ENCODE results near the gene SH3RF3. TPM values are rescaled to one million over a fixed set of nuclear protein-coding genes. Genes with fewer than 3 reads are reported as not detected.

SH3RF3 gene
- total and polyA plus RNA-seq, 5 donors = 5.7 to 8.8 (median 8.1) TPM

- DNase-seq = no peak
- peak; percentile 7 to 72 for ATAC-seq
- Histone ChIP-seq H3K27me3 (ENCODE audit: control insufficient read depth, insufficient read depth) (no peaks in the 10 kb centered on the region), H3K4me3 (ENCODE audit: low read length) (no peak overlapping the region), H3K27ac (ENCODE audit: low read length) (no peak overlapping the region), H3K9me3 (ENCODE audit: control insufficient read depth, low read length) (no peaks in the 10 kb centered on the region), H3K4me1 (ENCODE audit: control insufficient read depth, insufficient read depth, low read length) (peaks cover 4% of the 10 kb centered on the region)
- intact Hi-C loops (cut with DNase I) = no loop called here
- WGBS = 87% methylated on average over 26 of the region's 26 CpGs
Measured at GRCh38 chr2:109275120-109276012, 146.4 kb downstream of the SH3RF3 start.

- 82% methylated on average over 12 of the region's 12 CpGs for WGBS
- Histone ChIP-seq H3K4me3 (ENCODE audit: low read length) (no peak overlapping the region), H3K27ac (ENCODE audit: low read length) (no peak overlapping the region), H3K4me1 (ENCODE audit: control insufficient read depth, insufficient read depth, low read length) (peaks cover 2% of the 10 kb centered on the region), H3K9me3 (ENCODE audit: control insufficient read depth, low read length) (no peaks in the 10 kb centered on the region), H3K27me3 (ENCODE audit: control insufficient read depth, insufficient read depth) (no peaks in the 10 kb centered on the region)
- intact Hi-C loops (cut with DNase I) = no loop called here
- ATAC-seq = no peak
- no peak for DNase-seq
Measured at GRCh38 chr2:109277406-109277805, 148.4 kb downstream of the SH3RF3 start.

- no peak for DNase-seq
- no peak overlapping the region for H3K27ac ChIP-seq (ENCODE audit: low read length)
- peak in 1 of 2 donors; percentile 62 for ATAC-seq
Measured at GRCh38 chr2:109279243-109279860, 150.3 kb downstream of the SH3RF3 start.

GRCh38 chr2:109280804-109281203 is 151.8 kb downstream of the SH3RF3 start:
- no peak overlapping the region for H3K27ac ChIP-seq (ENCODE audit: low read length)
- intact Hi-C loops (cut with DNase I) = no loop called here
- DNase-seq (no peak), ATAC-seq (peak in 1 of 2 donors; percentile 19)
- no peaks in the 10 kb centered on the region for H3K27me3 ChIP-seq (ENCODE audit: control insufficient read depth, insufficient read depth)
- no peaks in the 10 kb centered on the region for H3K9me3 ChIP-seq (ENCODE audit: control insufficient read depth, low read length)
- peaks cover 13% of the 10 kb centered on the region for H3K4me1 ChIP-seq (ENCODE audit: control insufficient read depth, insufficient read depth, low read length)
- WGBS = 85% methylated on average over 7 of the region's 7 CpGs
- no peak overlapping the region for H3K4me3 ChIP-seq (ENCODE audit: low read length)

More at GRCh38 chr2:109279243-109279860, 150.3 kb downstream of the SH3RF3 start:
- Histone ChIP-seq H3K4me3 (ENCODE audit: low read length) (no peak overlapping the region), H3K9me3 (ENCODE audit: control insufficient read depth, low read length) (no peaks in the 10 kb centered on the region), H3K27me3 (ENCODE audit: control insufficient read depth, insufficient read depth) (no peaks in the 10 kb centered on the region), H3K4me1 (ENCODE audit: control insufficient read depth, insufficient read depth, low read length) (peaks cover 2% of the 10 kb centered on the region)
- 62% methylated on average over 15 of the region's 15 CpGs for WGBS
- intact Hi-C loops (cut with DNase I) = no loop called here

- Histone ChIP-seq H3K27me3 (ENCODE audit: control insufficient read depth, insufficient read depth) (no peaks in the 10 kb centered on the region), H3K9me3 (ENCODE audit: control insufficient read depth, low read length) (no peaks in the 10 kb centered on the region), H3K27ac (ENCODE audit: low read length) (no peak overlapping the region), H3K4me1 (ENCODE audit: control insufficient read depth, insufficient read depth, low read length) (peaks cover 13% of the 10 kb centered on the region), H3K4me3 (ENCODE audit: low read length) (no peak overlapping the region)
- 95% methylated on average over 12 of the region's 12 CpGs for WGBS
- no peak for DNase-seq
- no peak for ATAC-seq
- intact Hi-C loops (cut with DNase I) = no loop called here
Measured at GRCh38 chr2:109282360-109282759, 153.4 kb downstream of the SH3RF3 start.

GRCh38 chr2:109282865-109283264 is 153.9 kb downstream of the SH3RF3 start:
- Histone ChIP-seq H3K27me3 (ENCODE audit: control insufficient read depth, insufficient read depth) (no peaks in the 10 kb centered on the region), H3K4me1 (ENCODE audit: control insufficient read depth, insufficient read depth, low read length) (peaks cover 13% of the 10 kb centered on the region), H3K9me3 (ENCODE audit: control insufficient read depth, low read length) (no peaks in the 10 kb centered on the region), H3K4me3 (ENCODE audit: low read length) (no peak overlapping the region), H3K27ac (ENCODE audit: low read length) (no peak overlapping the region)
- WGBS = 96% methylated on average over 4 of the region's 4 CpGs
- DNase-seq (no peak), ATAC-seq (no peak)
- intact Hi-C loops (cut with DNase I) = no loop called here

- ATAC-seq (peak; percentile 73 to 86), DNase-seq (peak; percentile 66 to 88 (median 87))
- Histone ChIP-seq H3K27ac (ENCODE audit: low read length) (no peak overlapping the region), H3K4me3 (ENCODE audit: low read length) (no peak overlapping the region), H3K4me1 (ENCODE audit: control insufficient read depth, insufficient read depth, low read length) (peaks cover 15% of the 10 kb centered on the region), H3K27me3 (ENCODE audit: control insufficient read depth, insufficient read depth) (no peaks in the 10 kb centered on the region), H3K9me3 (ENCODE audit: control insufficient read depth, low read length) (no peaks in the 10 kb centered on the region)
- intact Hi-C loops (cut with DNase I) = no loop called here
- WGBS = 11% methylated on average over 7 of the region's 7 CpGs
Measured at GRCh38 chr2:109284826-109285225, 155.8 kb downstream of the SH3RF3 start.

- DNase-seq (no peak), ATAC-seq (peak in 1 of 2 donors; percentile 19)
- H3K4me1 ChIP-seq (ENCODE audit: control insufficient read depth, insufficient read depth, low read length) = peaks cover 15% of the 10 kb centered on the region
- H3K27ac ChIP-seq (ENCODE audit: low read length) = no peak overlapping the region
- H3K9me3 ChIP-seq (ENCODE audit: control insufficient read depth, low read length) = no peaks in the 10 kb centered on the region
- intact Hi-C loops (cut with DNase I) = no loop called here
- no peaks in the 10 kb centered on the region for H3K27me3 ChIP-seq (ENCODE audit: control insufficient read depth, insufficient read depth)
- no peak overlapping the region for H3K4me3 ChIP-seq (ENCODE audit: low read length)
- 66% methylated on average over 11 of the region's 11 CpGs for WGBS
Measured at GRCh38 chr2:109285244-109285651, 156.2 kb downstream of the SH3RF3 start.

GRCh38 chr2:109287413-109287812 is 158.4 kb downstream of the SH3RF3 start:
- no peak for ATAC-seq
- intact Hi-C loops (cut with DNase I) = no loop called here
- Histone ChIP-seq H3K27ac (ENCODE audit: low read length) (no peak overlapping the region), H3K4me3 (ENCODE audit: low read length) (no peak overlapping the region), H3K4me1 (ENCODE audit: control insufficient read depth, insufficient read depth, low read length) (peaks cover 15% of the 10 kb centered on the region), H3K9me3 (ENCODE audit: control insufficient read depth, low read length) (no peaks in the 10 kb centered on the region), H3K27me3 (ENCODE audit: control insufficient read depth, insufficient read depth) (no peaks in the 10 kb centered on the region)
- no peak for DNase-seq
- 98% methylated on average over 5 of the region's 5 CpGs for WGBS

- intact Hi-C loops (cut with DNase I) = no loop called here
- no peak for ATAC-seq
- peaks cover 15% of the 10 kb centered on the region for H3K4me1 ChIP-seq (ENCODE audit: control insufficient read depth, insufficient read depth, low read length)
Measured at GRCh38 chr2:109287838-109288237, 158.8 kb downstream of the SH3RF3 start.

More at GRCh38 chr2:109287838-109288237, 158.8 kb downstream of the SH3RF3 start:
- no peaks in the 10 kb centered on the region for H3K9me3 ChIP-seq (ENCODE audit: control insufficient read depth, low read length)
- DNase-seq = no peak
- no peak overlapping the region for H3K4me3 ChIP-seq (ENCODE audit: low read length)
- WGBS = 90% methylated on average over 2 of the region's 2 CpGs
- no peaks in the 10 kb centered on the region for H3K27me3 ChIP-seq (ENCODE audit: control insufficient read depth, insufficient read depth)
- no peak overlapping the region for H3K27ac ChIP-seq (ENCODE audit: low read length)
